Cerebellar nuclear complex (tissue), 1 donor: ENCODE results near the gene CNOT6L.
"Not testable (repeated sequence)": the region's sequence is repeated elsewhere in the genome, so short reads cannot be mapped to it uniquely, and the experiment has no call there.

Experiments used
- DNase-seq, 2 experiments: peaks; one replicate each; lab custom pipeline; 2025; lab: John Stamatoyannopoulos, UW

Gene CNOT6L

DNA sequence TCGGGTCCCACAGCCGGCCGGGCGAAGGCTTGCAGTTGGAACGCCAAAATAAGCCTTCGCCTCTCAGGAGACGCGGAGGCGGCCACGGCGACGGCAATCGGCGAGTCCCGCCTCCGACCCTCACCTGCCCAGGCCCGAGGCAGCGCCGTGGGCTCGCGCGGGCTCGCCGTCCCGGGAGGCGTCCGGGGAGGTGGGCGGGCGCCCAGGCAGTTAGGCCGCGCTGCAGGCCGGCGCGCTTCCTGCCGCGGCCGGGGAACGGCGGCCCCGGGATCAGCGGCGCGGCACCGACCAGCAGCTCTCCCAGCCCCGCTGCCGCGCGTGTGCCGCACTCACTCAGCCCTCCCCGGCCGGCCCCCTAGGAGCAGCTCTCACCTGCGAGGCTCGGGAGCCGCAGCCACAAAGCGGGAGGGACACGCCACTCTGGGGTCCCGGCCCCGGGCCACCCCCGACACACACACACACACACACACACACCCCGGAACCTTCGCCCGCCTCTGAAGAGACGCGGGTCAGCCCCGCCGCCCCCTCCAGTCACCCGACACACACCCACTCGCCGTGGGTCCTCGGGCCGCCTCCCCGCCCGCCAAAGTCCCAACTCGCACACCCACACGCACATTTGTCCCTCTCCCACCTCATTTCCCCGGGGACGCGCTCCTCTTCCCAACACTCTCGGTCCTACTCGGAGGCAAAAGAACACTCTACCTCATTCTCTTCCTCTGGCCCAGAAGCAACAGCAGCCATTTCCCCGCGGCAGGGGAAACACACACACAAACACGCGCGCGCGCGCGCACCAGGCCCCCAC lies at the start of gene CNOT6L:
CNOT6L (minus strand) TSS at position 767 of the 802 bp plus-strand sequence; CDS start at position 707, 60 bp downstream.
- DNase-seq = no peak

- DNase-seq = no peak
Observed at GRCh38 chr4:77865259-77865658, 46.1 kb upstream of the CNOT6L start.

- DNase-seq = not testable (repeated sequence)
Observed at GRCh38 chr4:77863341-77863740, 44.2 kb upstream of the CNOT6L start.

- DNase-seq = peak; percentile 12 to 77
Observed at GRCh38 chr4:77862478-77863216, 43.5 kb upstream of the CNOT6L start, which contains the start of gene MRPL1. Gene MRPL1, plus strand, starts transcription at chr4:77862830. Its CDS starts 19 bp downstream, at chr4:77862849.

- DNase-seq = no peak
Observed at GRCh38 chr4:77861495-77861894, 42.3 kb upstream of the CNOT6L start.

DNA sequence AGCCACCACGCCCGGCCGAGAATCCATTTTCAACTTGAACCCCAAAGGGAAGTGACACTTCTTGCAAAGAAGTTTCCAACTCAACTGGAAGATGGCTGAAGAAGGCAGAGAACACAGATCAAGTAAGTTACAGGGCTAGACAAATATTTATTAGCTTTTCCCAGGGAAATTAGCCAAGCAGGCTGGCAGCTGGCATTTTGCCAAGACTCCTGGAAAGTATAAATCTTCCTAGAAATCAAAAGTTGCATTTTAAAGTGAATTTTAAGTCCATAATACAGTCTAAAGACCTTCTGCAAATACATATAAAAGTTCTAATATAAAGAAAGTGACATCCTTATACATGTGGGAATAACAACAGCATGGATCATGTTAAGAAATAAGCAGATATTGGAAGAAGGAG lies 40.1 kb upstream of the CNOT6L start:
- no peak for DNase-seq

GRCh38 chr4:77856152-77856551 lies 37.0 kb upstream of the CNOT6L start:
- no peak for DNase-seq

DNA sequence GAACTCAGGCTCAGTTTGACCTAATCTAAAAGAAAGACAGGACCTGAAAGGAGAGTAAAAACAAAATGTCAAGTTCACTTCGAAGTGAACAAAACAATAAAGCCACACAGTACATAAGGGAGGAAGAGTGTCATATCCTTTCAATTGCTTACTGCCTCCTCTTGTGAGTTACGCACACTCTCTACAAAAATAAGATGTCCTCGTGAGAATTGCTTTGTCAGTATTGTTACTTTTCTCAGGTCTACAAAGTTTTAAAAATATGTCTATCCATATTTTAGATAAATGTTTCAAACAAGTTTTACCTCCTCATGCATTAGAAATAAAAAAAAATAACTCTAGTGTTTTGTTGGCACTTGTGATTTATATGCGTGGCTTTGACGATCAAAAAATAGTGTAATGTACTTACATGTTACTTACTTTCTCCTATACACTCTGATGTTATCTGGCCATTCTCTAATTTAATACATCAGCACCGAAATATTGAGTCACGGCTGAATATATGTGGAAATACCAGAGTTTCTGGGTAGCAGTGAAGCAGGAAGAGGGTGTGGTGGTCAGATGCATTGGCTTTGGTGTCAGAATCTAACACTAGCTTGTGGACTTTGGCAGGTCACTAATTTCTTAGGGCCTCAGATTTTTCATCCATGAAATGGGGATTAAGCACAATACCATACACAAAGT lies 35.4 kb upstream of the CNOT6L start:
- no peak for DNase-seq

GRCh38 chr4:77852892-77853495 lies 33.8 kb upstream of the CNOT6L start:
- no peak for DNase-seq

GRCh38 chr4:77849278-77849965 lies 30.3 kb upstream of the CNOT6L start:
- no peak for DNase-seq

DNA sequence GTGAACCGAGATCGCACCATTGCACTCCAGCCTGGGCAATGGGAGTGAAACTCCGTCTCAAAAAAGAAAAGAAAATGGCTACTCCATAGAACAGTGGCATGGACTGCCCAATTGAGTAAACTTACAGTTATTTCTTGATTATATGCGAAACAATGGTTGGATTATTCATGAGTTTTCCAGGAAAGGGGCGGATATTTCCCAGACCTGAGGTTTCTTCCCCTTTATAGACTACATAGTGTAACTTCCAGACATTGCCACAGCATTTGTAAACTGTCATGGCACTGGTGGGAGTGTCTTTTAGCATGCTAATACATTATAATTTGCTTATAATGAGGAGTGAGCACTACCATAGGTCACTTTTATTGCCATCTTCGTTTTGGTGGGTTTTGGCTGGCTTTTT lies 29.3 kb upstream of the CNOT6L start:
- no peak for DNase-seq

GRCh38 chr4:77845929-77846328 lies 26.8 kb upstream of the CNOT6L start:
- DNase-seq = no peak

DNA sequence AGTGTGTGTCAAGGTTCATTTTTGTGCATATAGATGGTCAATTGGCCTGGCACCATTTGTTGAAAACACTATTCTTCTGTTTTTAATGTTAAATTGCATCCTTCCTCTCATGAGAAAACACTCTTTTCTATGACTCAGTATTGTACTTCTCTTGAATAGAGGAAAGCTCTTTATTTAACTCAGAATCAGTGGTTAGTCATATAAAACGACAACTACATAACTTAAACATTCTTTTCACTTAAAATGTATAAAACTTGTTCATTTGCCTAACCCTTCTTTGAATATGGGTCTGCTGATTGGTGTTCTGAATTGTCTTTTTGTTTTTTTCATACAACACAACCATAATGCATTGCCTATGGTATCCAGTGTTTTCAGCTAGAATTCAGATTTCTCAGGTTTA lies 26.2 kb upstream of the CNOT6L start:
- DNase-seq = no peak

DNA sequence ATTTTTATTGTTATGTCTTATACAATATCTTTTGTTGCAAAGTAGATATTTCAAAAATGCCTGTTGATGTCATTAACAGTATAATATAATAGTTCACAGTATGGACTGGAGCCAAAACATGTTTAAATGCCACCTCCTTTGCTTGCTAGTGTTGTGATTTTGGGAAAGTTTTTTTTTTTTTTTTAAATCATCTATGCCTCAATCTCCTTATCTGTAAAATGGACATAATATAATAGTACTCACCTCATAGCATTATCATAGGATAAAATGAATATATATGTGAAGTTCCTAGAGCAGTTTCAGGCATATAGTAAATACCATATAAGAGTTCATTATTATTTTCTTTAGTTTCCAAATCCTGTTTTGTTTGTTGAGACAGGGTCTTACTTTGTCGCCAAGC lies 25.2 kb upstream of the CNOT6L start:
- no peak for DNase-seq

DNA sequence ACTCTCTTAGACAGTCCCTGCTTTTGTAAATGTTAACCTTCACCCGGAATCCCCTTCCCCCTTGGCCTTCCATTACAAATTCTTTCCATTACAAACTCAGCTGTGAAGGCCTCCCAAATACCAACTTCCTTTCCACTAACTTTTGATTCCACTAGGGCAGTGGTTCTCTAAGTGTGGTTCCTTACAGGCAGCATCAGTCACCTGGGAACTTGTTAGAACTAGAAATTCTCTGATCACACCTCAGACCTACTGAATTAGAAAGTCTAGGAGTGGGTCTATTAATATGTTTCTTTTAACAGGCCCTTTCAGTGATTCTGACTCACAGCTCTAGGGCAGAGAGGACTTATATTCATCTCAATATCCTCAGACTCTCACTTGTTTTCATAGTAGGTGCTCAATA lies 24.5 kb upstream of the CNOT6L start:
- no peak for DNase-seq

DNA sequence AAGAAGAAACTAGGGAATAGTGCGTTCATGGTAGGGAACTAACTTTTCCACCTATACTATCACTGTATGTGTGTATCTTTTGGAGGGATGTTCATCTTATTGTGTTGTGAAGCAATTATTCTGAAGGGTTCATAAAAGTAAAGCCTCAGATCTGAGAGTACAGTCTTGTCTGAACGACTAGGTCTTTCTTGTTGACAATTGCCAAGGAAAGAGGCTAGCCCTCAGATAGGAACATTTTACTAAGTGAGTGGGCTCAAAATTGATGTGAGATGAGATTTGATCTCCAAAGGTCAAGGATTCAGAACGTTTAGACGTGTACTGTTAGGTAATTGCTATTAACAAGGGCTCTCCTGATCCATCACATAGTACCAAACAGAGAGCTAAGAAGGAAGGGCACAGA lies 15.2 kb upstream of the CNOT6L start:
- DNase-seq = no peak

GRCh38 chr4:77833126-77833724 lies 14.1 kb upstream of the CNOT6L start:
- no peak for DNase-seq

- no peak for DNase-seq
Observed at GRCh38 chr4:77827343-77827742, 8.2 kb upstream of the CNOT6L start.

DNA sequence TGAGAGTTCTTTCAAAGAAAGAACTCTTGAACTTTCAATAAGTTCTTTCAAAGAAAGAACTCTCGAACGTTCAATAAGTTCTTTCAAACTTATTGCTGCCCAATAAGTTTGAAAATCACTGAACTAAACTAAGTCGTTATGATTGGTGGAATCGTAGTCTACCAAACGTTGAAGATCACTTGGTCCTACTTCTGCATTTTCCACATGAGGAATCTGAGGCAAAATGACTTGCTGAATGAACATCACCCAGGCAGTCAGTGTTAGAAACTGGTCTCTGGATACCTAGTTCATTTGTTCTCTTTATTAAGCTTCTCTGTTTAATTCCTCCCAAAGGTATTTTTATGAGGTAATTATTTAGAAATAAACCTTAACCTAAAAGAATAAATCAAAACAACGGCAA lies 7.1 kb upstream of the CNOT6L start:
- no peak for DNase-seq

DNA sequence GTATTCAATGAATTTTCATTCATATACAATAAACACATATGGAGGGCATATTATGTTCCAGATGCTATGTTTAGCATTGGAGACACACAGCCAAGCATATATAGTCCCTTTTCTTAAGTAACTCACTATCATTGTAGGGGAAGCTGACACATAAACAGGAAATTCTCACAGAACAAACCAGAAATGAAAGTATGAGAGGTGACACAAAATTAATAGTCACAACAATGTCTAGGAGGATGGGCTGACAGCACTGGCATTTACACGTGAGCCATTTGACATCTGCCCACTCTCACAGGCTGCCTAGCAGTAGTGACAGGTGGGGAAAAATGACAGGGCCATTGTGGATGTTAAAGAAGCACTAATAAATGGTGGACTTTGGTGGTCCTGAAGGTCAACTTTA lies 2.6 kb upstream of the CNOT6L start:
- no peak for DNase-seq
